ENCODE results near the gene NAA60. TPM values are rescaled to one million over a fixed set of nuclear protein-coding genes. Genes with fewer than 3 reads are reported as not detected.

NAA60 gene
- total and polyA plus RNA-seq, 2 of the 13 experiments (the other 11 are each of a cell fraction or from before 2014, with no cell fraction given): 14.7 to 32.0 TPM

DNA sequence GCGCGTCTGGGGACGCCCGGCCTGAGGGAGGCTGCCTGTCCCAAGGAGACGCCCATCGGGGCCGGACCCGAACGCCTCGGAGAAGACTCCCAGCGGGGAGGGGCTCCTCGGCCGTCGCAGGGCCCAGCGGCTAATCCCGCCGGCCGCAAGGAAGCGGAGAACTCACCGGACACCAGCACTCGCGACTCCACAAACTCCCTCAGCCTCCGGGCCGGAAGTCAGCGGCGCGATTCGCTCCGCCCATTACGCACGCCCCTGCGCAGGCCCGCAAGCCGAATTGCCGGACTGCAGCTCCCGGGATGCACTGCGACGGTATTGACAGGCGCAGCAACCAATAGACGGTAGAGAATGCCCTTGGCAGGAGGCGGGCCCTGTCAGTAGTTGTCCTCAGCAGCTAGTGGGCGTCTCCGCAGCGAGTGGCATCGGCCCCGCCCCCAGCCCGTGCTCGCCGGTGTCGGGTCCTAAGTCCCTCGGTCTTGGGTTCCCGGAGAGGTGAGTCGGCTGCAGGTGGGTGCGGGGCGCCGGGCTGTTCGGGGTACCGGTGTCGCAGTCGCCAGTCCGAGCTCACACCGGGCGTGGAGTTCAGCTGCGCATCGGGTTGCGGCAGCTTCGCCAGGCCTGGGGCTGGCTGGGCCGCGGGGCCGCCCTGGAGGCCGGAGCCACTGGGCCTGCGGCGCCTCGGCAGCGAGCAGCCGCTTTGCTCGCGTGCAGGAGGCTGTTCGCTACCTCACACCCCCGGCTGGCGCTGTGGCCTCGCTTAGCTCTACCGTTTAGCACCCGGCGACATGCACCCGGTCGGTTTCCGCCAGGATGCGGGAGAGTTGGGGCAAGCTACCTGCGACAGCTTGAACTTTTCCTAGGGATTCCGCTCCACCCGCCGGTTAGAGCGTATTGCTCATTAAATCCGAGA lies 42.4 kb upstream of the NAA60 start, which contains the start of the genes ZNF174 and ZSCAN32 (continued):
- TF ChIP-seq ZBTB20 (CRISPR knock-in tag; IDR thresholded peaks at IDR 0.05; ENCODE audit: borderline replicate concordance, low read depth): peak; percentile 67; the same call in 1 of the 2 replicates
- TF ChIP-seq ZNF317 (CRISPR knock-in tag; IDR thresholded peaks at IDR 0.05): peak; percentile 45; the same call in 1 of the 2 replicates
- no peak; the same call in 1 of the 2 replicates for TF ChIP-seq ZNF567 (CRISPR knock-in tag; IDR thresholded peaks at IDR 0.05; ENCODE audit: borderline replicate concordance)
- peak; percentile 65; the same call in 1 of the 2 replicates for TF ChIP-seq MEF2D (CRISPR knock-in tag; IDR thresholded peaks at IDR 0.05)
- TF ChIP-seq ZNF737 (CRISPR knock-in tag; IDR thresholded peaks at IDR 0.05; ENCODE audit: borderline replicate concordance): 0 out of 2 replicates have a peak, but pooled peaks have one; percentile 44
- TF ChIP-seq HNRNPH1 (optimal IDR thresholded peaks at IDR 0.05; ENCODE audit: low read depth, low read length): no peak
- peak; percentile 8; the same call in 1 of the 2 replicates for TF ChIP-seq FOXO1 (CRISPR knock-in tag; IDR thresholded peaks at IDR 0.05)
- TF ChIP-seq ZFP41 (CRISPR knock-in tag; IDR thresholded peaks at IDR 0.05; ENCODE audit: borderline replicate concordance): no peak
- TF ChIP-seq KLF11 (CRISPR knock-in tag; IDR thresholded peaks at IDR 0.05): 0 out of 2 replicates have a peak, but pooled peaks have one; percentile 40
- no peak; the same call in 1 of the 2 replicates for TF ChIP-seq RELA (CRISPR knock-in tag; IDR thresholded peaks at IDR 0.05)
- peak; percentile 28; the same call in 1 of the 2 replicates for TF ChIP-seq ZNF460 (CRISPR knock-in tag; IDR thresholded peaks at IDR 0.05; ENCODE audit: borderline replicate concordance)
- TF ChIP-seq, protein P1, sequence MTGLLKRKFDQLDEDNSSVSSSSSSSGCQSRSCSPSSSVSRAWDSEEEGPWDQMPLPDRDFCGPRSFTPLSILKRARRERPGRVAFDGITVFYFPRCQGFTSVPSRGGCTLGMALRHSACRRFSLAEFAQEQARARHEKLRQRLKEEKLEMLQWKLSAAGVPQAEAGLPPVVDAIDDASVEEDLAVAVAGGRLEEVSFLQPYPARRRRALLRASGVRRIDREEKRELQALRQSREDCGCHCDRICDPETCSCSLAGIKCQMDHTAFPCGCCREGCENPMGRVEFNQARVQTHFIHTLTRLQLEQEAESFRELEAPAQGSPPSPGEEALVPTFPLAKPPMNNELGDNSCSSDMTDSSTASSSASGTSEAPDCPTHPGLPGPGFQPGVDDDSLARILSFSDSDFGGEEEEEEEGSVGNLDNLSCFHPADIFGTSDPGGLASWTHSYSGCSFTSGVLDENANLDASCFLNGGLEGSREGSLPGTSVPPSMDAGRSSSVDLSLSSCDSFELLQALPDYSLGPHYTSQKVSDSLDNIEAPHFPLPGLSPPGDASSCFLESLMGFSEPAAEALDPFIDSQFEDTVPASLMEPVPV (CRISPR knock-in tag; IDR thresholded peaks at IDR 0.05): peak; percentile 68
- TF ChIP-seq NCOA2 (CRISPR knock-in tag; IDR thresholded peaks at IDR 0.05): no peak
- peak; percentile 28 for TF ChIP-seq TBL1XR1 (IDR thresholded peaks at IDR 0.05; ENCODE audit: borderline replicate concordance, low read length, partially characterized antibody)
- TF ChIP-seq, protein P2, sequence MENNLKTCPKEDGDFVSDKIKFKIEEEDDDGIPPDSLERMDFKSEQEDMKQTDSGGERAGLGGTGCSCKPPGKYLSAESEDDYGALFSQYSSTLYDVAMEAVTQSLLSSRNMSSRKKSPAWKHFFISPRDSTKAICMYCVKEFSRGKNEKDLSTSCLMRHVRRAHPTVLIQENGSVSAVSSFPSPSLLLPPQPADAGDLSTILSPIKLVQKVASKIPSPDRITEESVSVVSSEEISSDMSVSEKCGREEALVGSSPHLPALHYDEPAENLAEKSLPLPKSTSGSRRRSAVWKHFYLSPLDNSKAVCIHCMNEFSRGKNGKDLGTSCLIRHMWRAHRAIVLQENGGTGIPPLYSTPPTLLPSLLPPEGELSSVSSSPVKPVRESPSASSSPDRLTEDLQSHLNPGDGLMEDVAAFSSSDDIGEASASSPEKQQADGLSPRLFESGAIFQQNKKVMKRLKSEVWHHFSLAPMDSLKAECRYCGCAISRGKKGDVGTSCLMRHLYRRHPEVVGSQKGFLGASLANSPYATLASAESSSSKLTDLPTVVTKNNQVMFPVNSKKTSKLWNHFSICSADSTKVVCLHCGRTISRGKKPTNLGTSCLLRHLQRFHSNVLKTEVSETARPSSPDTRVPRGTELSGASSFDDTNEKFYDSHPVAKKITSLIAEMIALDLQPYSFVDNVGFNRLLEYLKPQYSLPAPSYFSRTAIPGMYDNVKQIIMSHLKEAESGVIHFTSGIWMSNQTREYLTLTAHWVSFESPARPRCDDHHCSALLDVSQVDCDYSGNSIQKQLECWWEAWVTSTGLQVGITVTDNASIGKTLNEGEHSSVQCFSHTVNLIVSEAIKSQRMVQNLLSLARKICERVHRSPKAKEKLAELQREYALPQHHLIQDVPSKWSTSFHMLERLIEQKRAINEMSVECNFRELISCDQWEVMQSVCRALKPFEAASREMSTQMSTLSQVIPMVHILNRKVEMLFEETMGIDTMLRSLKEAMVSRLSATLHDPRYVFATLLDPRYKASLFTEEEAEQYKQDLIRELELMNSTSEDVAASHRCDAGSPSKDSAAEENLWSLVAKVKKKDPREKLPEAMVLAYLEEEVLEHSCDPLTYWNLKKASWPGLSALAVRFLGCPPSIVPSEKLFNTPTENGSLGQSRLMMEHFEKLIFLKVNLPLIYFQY (CRISPR knock-in tag; IDR thresholded peaks at IDR 0.05; ENCODE audit: borderline replicate concordance): peak; percentile 38; the same call in 1 of the 2 replicates
- no peak for TF ChIP-seq RFX1 (IDR thresholded peaks at IDR 0.05)
- TF ChIP-seq, protein P3, sequence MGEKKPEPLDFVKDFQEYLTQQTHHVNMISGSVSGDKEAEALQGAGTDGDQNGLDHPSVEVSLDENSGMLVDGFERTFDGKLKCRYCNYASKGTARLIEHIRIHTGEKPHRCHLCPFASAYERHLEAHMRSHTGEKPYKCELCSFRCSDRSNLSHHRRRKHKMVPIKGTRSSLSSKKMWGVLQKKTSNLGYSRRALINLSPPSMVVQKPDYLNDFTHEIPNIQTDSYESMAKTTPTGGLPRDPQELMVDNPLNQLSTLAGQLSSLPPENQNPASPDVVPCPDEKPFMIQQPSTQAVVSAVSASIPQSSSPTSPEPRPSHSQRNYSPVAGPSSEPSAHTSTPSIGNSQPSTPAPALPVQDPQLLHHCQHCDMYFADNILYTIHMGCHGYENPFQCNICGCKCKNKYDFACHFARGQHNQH (CRISPR knock-in tag; IDR thresholded peaks at IDR 0.05): peak; percentile 69
- TF ChIP-seq, protein P4, sequence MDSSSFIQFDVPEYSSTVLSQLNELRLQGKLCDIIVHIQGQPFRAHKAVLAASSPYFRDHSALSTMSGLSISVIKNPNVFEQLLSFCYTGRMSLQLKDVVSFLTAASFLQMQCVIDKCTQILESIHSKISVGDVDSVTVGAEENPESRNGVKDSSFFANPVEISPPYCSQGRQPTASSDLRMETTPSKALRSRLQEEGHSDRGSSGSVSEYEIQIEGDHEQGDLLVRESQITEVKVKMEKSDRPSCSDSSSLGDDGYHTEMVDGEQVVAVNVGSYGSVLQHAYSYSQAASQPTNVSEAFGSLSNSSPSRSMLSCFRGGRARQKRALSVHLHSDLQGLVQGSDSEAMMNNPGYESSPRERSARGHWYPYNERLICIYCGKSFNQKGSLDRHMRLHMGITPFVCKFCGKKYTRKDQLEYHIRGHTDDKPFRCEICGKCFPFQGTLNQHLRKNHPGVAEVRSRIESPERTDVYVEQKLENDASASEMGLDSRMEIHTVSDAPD (CRISPR knock-in tag; IDR thresholded peaks at IDR 0.05): peak; percentile 81
- TF ChIP-seq ZNF850 (CRISPR knock-in tag; conservative IDR thresholded peaks at IDR 0.05): no peak
- TF ChIP-seq SMAD1 (CRISPR knock-in tag; IDR thresholded peaks at IDR 0.05; ENCODE audit: borderline replicate concordance, low read depth): peak; percentile 50; the same call in 1 of the 2 replicates
- peak; percentile 60; the same call in 1 of the 2 replicates for TF ChIP-seq ZSCAN25 (CRISPR knock-in tag; IDR thresholded peaks at IDR 0.05)
